TTC549 (cell line): ENCODE measurements around the gene PBX3.

Experiments
- FAIRE-seq: peaks from 2 replicates; lab custom pipeline; 2012; peaks lifted over from hg19 to GRCh38; lab: Jason Lieb, UNC

PBX3 gene

GRCh38 chr9:125997196-125997823, 250.1 kb downstream of the PBX3 start:
- FAIRE-seq: no peak

GRCh38 chr9:125998837-125999503, 251.8 kb downstream of the PBX3 start:
- no peak for FAIRE-seq

GRCh38 chr9:125999504-125999881, 252.3 kb downstream of the PBX3 start:
- no peak for FAIRE-seq

- FAIRE-seq: no peak
Observed at GRCh38 chr9:126000256-126000655, 253.1 kb downstream of the PBX3 start.

- no peak for FAIRE-seq
Observed at GRCh38 chr9:126000731-126001580, 253.8 kb downstream of the PBX3 start.

- no peak for FAIRE-seq
Observed at GRCh38 chr9:126001581-126002225, 254.5 kb downstream of the PBX3 start.

GRCh38 chr9:126002476-126003350, 255.5 kb downstream of the PBX3 start:
- FAIRE-seq: no peak

- FAIRE-seq: no peak
Observed at GRCh38 chr9:126009047-126009446, 261.9 kb downstream of the PBX3 start.

- FAIRE-seq: no peak
Observed at GRCh38 chr9:126014726-126015125, 267.6 kb downstream of the PBX3 start.

- FAIRE-seq: no peak
Observed at GRCh38 chr9:126015424-126015823, 268.3 kb downstream of the PBX3 start.

GRCh38 chr9:126016579-126017290, 269.6 kb downstream of the PBX3 start:
- no peak for FAIRE-seq
